H1 (cell line): ENCODE results near the gene ADSS2. TPM values are rescaled to one million over a fixed set of nuclear protein-coding genes. Genes with fewer than 3 reads are reported as not detected.
"Not testable (repeated sequence)": the region's sequence is repeated elsewhere in the genome, so short reads cannot be mapped to it uniquely, and the experiment has no call there.

ENCODE experiments used
- CTCF ChIA-PET: fragments of 300-600 bp; sonication (Branson Sonifier 250); formaldehyde crosslinking; loops from one replicate; lab custom pipeline; 2021; ENCODE audit not compliant: partially characterized antibody; lab: Charles Lee
- POLR2A ChIA-PET: fragments of 300-600 bp; sonication (Branson Sonifier 250); formaldehyde crosslinking; loops from one replicate; lab custom pipeline; 2021; ENCODE audit warnings: inconsistent platforms; ENCODE audit not compliant: partially characterized antibody; lab: Charles Lee
- DNase-seq, 2 experiments: peaks; one replicate each; pipeline versions ENCODE4 v3.0.0 to v3.0.0-alpha.2; 2010 to 2022; ENCODE audit warnings: low spot score in 2 of 2, low read depth in 1 of 2, mixed read lengths in 1 of 2
- FAIRE-seq: peaks from 2 replicates; lab custom pipeline; 2011; peaks lifted over from hg19 to GRCh38; lab: Jason Lieb, UNC
- H2AFZ ChIP-seq: 2 replicates; pipeline ENCODE4 v1.8.1; 2012; ENCODE audit warnings: low read length, inconsistent platforms
- H2AK5ac ChIP-seq: 2 replicates; pipeline ENCODE4 v1.6.1; 2013; ENCODE audit warnings: low read depth, low read length
- H2BK120ac ChIP-seq: replicated peaks from 2 replicates; pipeline ENCODE3; 2013; ENCODE audit warnings: low read depth, low read length, inconsistent platforms
- H2BK12ac ChIP-seq: 2 replicates; pipeline ENCODE4 v1.6.1; 2013; ENCODE audit warnings: low read depth, low read length
- H2BK15ac ChIP-seq: 2 replicates; pipeline ENCODE4 v1.6.1; 2013; ENCODE audit warnings: low read length
- H2BK20ac ChIP-seq: 2 replicates; pipeline ENCODE4 v1.6.1; 2013; ENCODE audit warnings: low read length
- H2BK5ac ChIP-seq: 2 replicates; pipeline ENCODE4 v1.6.1; 2013; ENCODE audit warnings: low read depth, low read length
- H3K14ac ChIP-seq: 2 replicates; pipeline ENCODE4 v1.6.1; 2013; ENCODE audit warnings: inconsistent platforms; ENCODE audit not compliant: insufficient read length
- H3K18ac ChIP-seq: 2 replicates; pipeline ENCODE4 v1.6.1; 2013; ENCODE audit warnings: low read length; ENCODE audit errors: extremely low read depth
- H3K23ac ChIP-seq: 2 replicates; pipeline ENCODE4 v1.6.1; 2013; ENCODE audit warnings: inconsistent platforms; ENCODE audit not compliant: insufficient read length
- H3K23me2 ChIP-seq: 2 replicates; pipeline ENCODE4 v1.6.1; 2013; ENCODE audit warnings: low read depth, low read length
- H3K27ac ChIP-seq: 2 replicates; pipeline ENCODE4 v1.6.1; 2011; ENCODE audit warnings: low read depth, low read length, inconsistent platforms
- H3K27me3 ChIP-seq, 4 experiments: replicated peaks in 1 of 4; 1 replicate in 1 of 4; 2 replicates in 3 of 4; pipeline versions ENCODE4 v1.6.1 to v1.8.1; 2011 to 2013; ENCODE audit warnings: low read length in 3 of 4, mild to moderate bottlenecking in 3 of 4, inconsistent platforms in 2 of 4, mixed read lengths in 2 of 4, moderate library complexity in 1 of 4; ENCODE audit not compliant: control insufficient read depth in 3 of 4, insufficient read depth in 3 of 4; ENCODE audit errors: extremely low read depth in 1 of 4
- H3K36me3 ChIP-seq, 4 experiments: 2 replicates each; pipeline versions ENCODE4 v1.6.1 to v1.8.1; 2011 to 2013; ENCODE audit warnings: mild to moderate bottlenecking in 4 of 4, low read length in 3 of 4, moderate library complexity in 2 of 4, control low read depth in 1 of 4, inconsistent platforms in 1 of 4; ENCODE audit not compliant: insufficient read depth in 4 of 4, control insufficient read depth in 2 of 4
- H3K4ac ChIP-seq: replicated peaks from 2 replicates; pipeline ENCODE3; 2013; ENCODE audit warnings: low read length, low read depth, mixed read lengths, inconsistent platforms; ENCODE audit not compliant: insufficient read length
- H3K4me1 ChIP-seq, 4 experiments: replicated peaks in 1 of 4; 1 replicate in 1 of 4; 2 replicates in 3 of 4; pipeline versions ENCODE4 v1.6.1 to v1.8.1; 2011 to 2013; ENCODE audit warnings: low read length in 3 of 4, inconsistent platforms in 2 of 4, mixed read lengths in 1 of 4; ENCODE audit not compliant: insufficient read depth in 4 of 4, control insufficient read depth in 3 of 4
- H3K4me2 ChIP-seq, 2 experiments: 2 replicates each; pipeline versions ENCODE4 v1.6.1 to v1.8.1; 2011 to 2013; ENCODE audit warnings: low read depth in 2 of 2, low read length in 2 of 2, control low read depth in 1 of 2, inconsistent platforms in 1 of 2, mild to moderate bottlenecking in 1 of 2; ENCODE audit not compliant: insufficient read depth in 1 of 2
- H3K4me3 ChIP-seq, 4 experiments: fragments of 200-600, 300-600 bp in 1 of 4; sonication (generic), shearing (Covaris generic), sonication (Bioruptor Twin) in 1 of 4; 2 replicates each; pipeline versions ENCODE4 v1.5.1 to v1.8.1; 2011 to 2016; ENCODE audit warnings: low read length in 4 of 4, low read depth in 3 of 4, control low read depth in 2 of 4, inconsistent platforms in 2 of 4, mild to moderate bottlenecking in 2 of 4, mixed read lengths in 1 of 4, moderate library complexity in 1 of 4; ENCODE audit not compliant: insufficient read depth in 2 of 4; ENCODE audit errors: extremely low read depth in 1 of 4
- H3K56ac ChIP-seq: replicated peaks from 2 replicates; pipeline ENCODE3; 2013; ENCODE audit warnings: low read depth, mild to moderate bottlenecking, mixed read lengths, low read length, inconsistent platforms; ENCODE audit not compliant: insufficient read length
- H3K79me1 ChIP-seq: 2 replicates; pipeline ENCODE4 v1.6.1; 2013; ENCODE audit warnings: low read depth, low read length, control low read depth
- H3K79me2 ChIP-seq, 2 experiments: 2 replicates each; pipeline versions ENCODE4 v1.6.1 to v1.8.1; 2012 to 2013; ENCODE audit warnings: low read length in 2 of 2, mild to moderate bottlenecking in 2 of 2, inconsistent platforms in 1 of 2; ENCODE audit not compliant: insufficient read depth in 2 of 2, control insufficient read depth in 1 of 2
- H3K9ac ChIP-seq, 4 experiments: replicated peaks in 1 of 4; 1 replicate in 1 of 4; 2 replicates in 3 of 4; pipeline versions ENCODE4 v1.6.1 to v1.8.1; 2011 to 2013; ENCODE audit warnings: low read depth in 3 of 4, low read length in 3 of 4, control low read depth in 2 of 4, mild to moderate bottlenecking in 2 of 4, moderate library complexity in 2 of 4, inconsistent platforms in 1 of 4; ENCODE audit errors: extremely low read depth in 1 of 4
- H3K9me3 ChIP-seq, 2 experiments: 2 replicates each; pipeline versions ENCODE4 v1.6.1 to v1.8.1; 2012 to 2013; ENCODE audit warnings: mild to moderate bottlenecking in 2 of 2, moderate library complexity in 2 of 2, control low read depth in 1 of 2, inconsistent platforms in 1 of 2, low read depth in 1 of 2, low read length in 1 of 2, mixed read lengths in 1 of 2; ENCODE audit not compliant: insufficient read depth in 2 of 2
- H4K20me1 ChIP-seq, 2 experiments: replicated peaks in 1 of 2; 2 replicates each; pipeline versions ENCODE3 to v1.8.1; 2011 to 2013; ENCODE audit warnings: inconsistent platforms in 2 of 2, low read length in 2 of 2, mild to moderate bottlenecking in 1 of 2; ENCODE audit not compliant: insufficient read depth in 2 of 2, control insufficient read depth in 1 of 2
- H4K5ac ChIP-seq: 2 replicates; pipeline ENCODE4 v1.6.1; 2013; ENCODE audit warnings: low read length, low read depth, mixed read lengths, inconsistent platforms; ENCODE audit not compliant: insufficient read length
- H4K8ac ChIP-seq: 2 replicates; pipeline ENCODE4 v1.8.0; 2013; ENCODE audit warnings: mild to moderate bottlenecking, moderate library complexity, low read length, inconsistent platforms; ENCODE audit not compliant: insufficient read depth; ENCODE audit errors: extremely low read depth
- H4K91ac ChIP-seq: replicated peaks from 2 replicates; pipeline ENCODE3; 2013; ENCODE audit warnings: low read length, mixed read lengths, inconsistent platforms; ENCODE audit not compliant: insufficient read length
- WGBS, 2 experiments: shearing (Covaris generic) in 1 of 2; methylation state at CpG; one replicate each; pipeline versions ENCODE4 v1.1.6 to v1.1.7; 2013 to 2015; ENCODE audit warnings: low lambda C conversion rate in 2 of 2, mixed read lengths in 2 of 2, inconsistent platforms in 1 of 2, low coverage in 1 of 2, missing lambda C conversion rate in 1 of 2; ENCODE audit not compliant: insufficient replicate concordance in 2 of 2, insufficient coverage in 1 of 2, insufficient read length in 1 of 2; ENCODE audit errors: extremely low coverage in 1 of 2, missing lambda C conversion rate in 1 of 2; 5-methylcytosine and 5-hydroxymethylcytosine counted together
- polyA plus RNA-seq, 7 experiments: library from polyadenylated mRNA; depleted of rRNA in 3 of 7; stranded (reverse) in 5 of 7; unstranded in 2 of 7; fragments of >200 nt in 5 of 7; fragments of 200-250 nt in 2 of 7; gene quantifications; 1 replicate in 5 of 7; 2 replicates in 1 of 7; 4 replicates in 1 of 7; pipeline versions ENCODE4 v1.2.1 to v1.2.3, GENCODE V29; 2011 to 2013; ENCODE audit warnings: missing spikeins in 2 of 7, mixed read lengths in 2 of 7
- total RNA-seq: library from RNA; stranded (reverse); fragmentation: NEBNext Ultra II Directional; extraction: Animal tissue kit (Norgen Biotek cat#: 25700); gene quantifications from 2 replicates; pipeline ENCODE4 v1.2.1, GENCODE V29; 2021

ADSS2 gene
- total and polyA plus RNA-seq, 2 of the 8 experiments (the other 6 are each of a cell fraction or from before 2014, with no cell fraction given): 29.8 to 108 TPM

DNA sequence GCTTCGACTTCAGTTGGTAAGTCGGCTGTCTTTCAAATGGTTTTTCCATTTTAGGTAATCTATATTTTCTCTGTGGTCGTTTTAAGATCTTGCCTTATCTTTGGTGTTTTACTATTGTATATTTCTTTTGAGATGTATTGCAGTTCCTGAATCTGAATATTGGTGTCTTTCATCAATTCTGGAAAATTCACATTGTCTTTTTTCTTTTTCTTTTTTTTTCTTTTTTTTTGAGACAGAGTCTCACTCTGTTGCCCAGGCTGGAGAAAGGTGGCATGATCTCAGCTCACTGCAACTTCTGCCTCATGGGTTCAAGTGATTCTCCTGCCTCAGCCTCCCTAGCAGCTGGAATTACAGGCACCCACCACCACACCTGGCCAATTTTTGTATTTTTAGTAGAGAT is 33.3 kb upstream of the ADSS2 start:
- H3K9ac ChIP-seq, H3K79me2 ChIP-seq, H3K56ac ChIP-seq, H4K20me1 ChIP-seq, H3K4ac ChIP-seq, H3K79me1 ChIP-seq, H3K23me2 ChIP-seq, H2AK5ac ChIP-seq, H3K27me3 ChIP-seq, H3K36me3 ChIP-seq, H3K9me3 ChIP-seq, H3K4me2 ChIP-seq, H3K4me3 ChIP-seq, H2BK12ac ChIP-seq, H2AFZ ChIP-seq, H3K18ac ChIP-seq, H2BK5ac ChIP-seq, FAIRE-seq, H3K23ac ChIP-seq, CTCF ChIA-PET, H3K14ac ChIP-seq, H4K5ac ChIP-seq, H2BK120ac ChIP-seq, H2BK20ac ChIP-seq, H4K8ac ChIP-seq, H3K4me1 ChIP-seq, DNase-seq, H2BK15ac ChIP-seq, H4K91ac ChIP-seq, H3K27ac ChIP-seq: not testable (repeated sequence)
- POLR2A ChIA-PET: interaction anchor here (1.0 kb wide), 1 partner anchor 39 kb away, joined by 3 read pairs; no protein-coding TSS in a partner anchor
- 66% methylated on average over 3 of the region's 3 CpGs; no CpG with 5 or more reads in 1 of the 2 experiments for WGBS, 2 experiments
